Subcutaneous abdominal adipose tissue (tissue), 5 donors: ENCODE results near the gene BABAM2.

Experiments used
- H3K27ac ChIP-seq: one replicate; pipeline ENCODE4 v1.7.0; 2013; ENCODE audit warnings: low read depth, mild to moderate bottlenecking, inconsistent platforms, low read length, moderate library complexity
- H3K27me3 ChIP-seq, 5 donors: one replicate each; pipeline ENCODE4 v1.7.0; 2013; ENCODE audit warnings: low read length in 5 of 5, inconsistent platforms in 1 of 5; ENCODE audit not compliant: control insufficient read depth in 5 of 5, insufficient read depth in 4 of 5
- H3K36me3 ChIP-seq, 5 donors: one replicate each; pipeline ENCODE4 v1.7.0; 2013; ENCODE audit warnings: low read length in 5 of 5; ENCODE audit not compliant: control insufficient read depth in 5 of 5, insufficient read depth in 5 of 5
- H3K4me1 ChIP-seq, 5 donors: one replicate each; pipeline ENCODE4 v1.7.0; 2013; ENCODE audit warnings: low read length in 5 of 5, mild to moderate bottlenecking in 3 of 5, moderate library complexity in 1 of 5; ENCODE audit not compliant: control insufficient read depth in 5 of 5, insufficient read depth in 5 of 5
- H3K4me3 ChIP-seq, 5 donors: one replicate each; pipeline ENCODE4 v1.7.0; 2013; ENCODE audit warnings: low read length in 5 of 5, low read depth in 1 of 5
- H3K9ac ChIP-seq, 5 donors: one replicate each; pipeline ENCODE4 v1.7.0; 2013; ENCODE audit warnings: low read length in 5 of 5, mild to moderate bottlenecking in 4 of 5, moderate library complexity in 3 of 5
- H3K9me3 ChIP-seq, 5 donors: one replicate each; pipeline ENCODE4 v1.7.0; 2013; ENCODE audit warnings: low read length in 5 of 5; ENCODE audit not compliant: control insufficient read depth in 5 of 5
- donor health status: healthy.
- donor health status: healthy.
- donor health status: healthy.
- donor health status: healthy.
- donor health status: healthy.

BABAM2 gene

GRCh38 chr2:28355521-28356094 is 465.1 kb downstream of the BABAM2 start:
- Histone ChIP-seq H3K27me3 (no peaks in the 10 kb centered on the region), H3K4me3 (no peak overlapping the region), H3K4me1 (peaks cover 3 to 34% (median 23%) of the 10 kb centered on the region in 5 donors), H3K27ac (no peak overlapping the region), H3K9ac (peak overlapping the region in 4 of 5 donors; percentile 23 to 52 (median 36)), H3K36me3 (no peaks in the 10 kb centered on the region), H3K9me3 (no peaks in the 10 kb centered on the region)

DNA sequence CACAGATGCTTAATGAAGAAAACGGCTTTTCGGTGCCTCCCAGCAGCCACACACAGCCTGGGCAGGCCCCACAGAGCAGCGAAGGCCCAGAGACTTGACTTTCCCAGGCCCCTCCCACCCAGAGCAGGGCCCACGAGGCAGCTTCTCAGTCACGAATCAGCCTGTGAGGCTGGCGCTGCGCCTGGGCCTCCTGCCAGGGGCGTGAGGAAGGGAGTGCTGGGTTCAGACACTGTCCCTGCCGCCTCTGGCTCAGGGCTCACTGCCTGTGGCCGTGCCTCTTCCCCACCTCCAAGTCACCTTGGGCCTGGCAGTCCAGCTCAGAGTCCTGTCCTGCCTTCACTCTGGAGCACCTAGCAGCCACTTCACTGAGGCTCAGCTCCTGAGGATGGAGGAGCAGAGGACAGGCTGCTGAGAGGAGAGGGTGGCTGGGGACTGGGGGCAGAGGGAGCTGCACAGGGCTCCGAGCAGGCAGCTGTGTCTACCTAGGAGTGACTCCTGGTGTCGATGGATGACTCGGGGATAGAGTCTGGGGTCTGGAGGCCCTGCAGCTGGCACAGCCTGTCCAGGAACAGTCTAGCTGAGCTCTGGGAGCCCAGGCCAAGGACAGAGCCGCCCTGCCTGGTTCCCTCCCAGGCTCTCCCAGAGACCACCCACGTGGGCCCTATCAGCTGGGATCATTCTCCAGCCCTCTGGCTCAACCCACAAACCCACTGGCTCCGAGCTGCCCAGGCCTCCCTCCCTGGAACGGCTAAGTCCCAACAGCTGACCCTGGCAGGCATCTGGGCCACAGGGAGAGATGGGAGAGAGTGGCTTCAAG is 465.8 kb downstream of the BABAM2 start:
- Histone ChIP-seq H3K27ac (no peak overlapping the region), H3K4me1 (peaks cover 7 to 35% (median 24%) of the 10 kb centered on the region in 5 donors), H3K9ac (peak overlapping the region in 3 of 5 donors; percentile 38 to 52 (median 43))

GRCh38 chr2:28357055-28357454 is 466.5 kb downstream of the BABAM2 start:
- Histone ChIP-seq H3K9me3 (no peaks in the 10 kb centered on the region), H3K4me1 (peaks cover 7 to 35% (median 24%) of the 10 kb centered on the region in 5 donors), H3K27me3 (peaks cover 0 to 3% (median 0%) of the 10 kb centered on the region in 5 donors), H3K4me3 (no peak overlapping the region), H3K27ac (no peak overlapping the region), H3K36me3 (no peaks in the 10 kb centered on the region), H3K9ac (no peak overlapping the region)

More for the DNA sequence above, 465.8 kb downstream of the BABAM2 start:
- Histone ChIP-seq H3K9me3 (no peaks in the 10 kb centered on the region), H3K4me3 (no peak overlapping the region), H3K27me3 (peaks cover 0 to 3% (median 0%) of the 10 kb centered on the region in 5 donors), H3K36me3 (no peaks in the 10 kb centered on the region)

GRCh38 chr2:28357948-28358667 is 467.6 kb downstream of the BABAM2 start:
- H3K4me3 ChIP-seq = no peak overlapping the region
- H3K9ac ChIP-seq = no peak overlapping the region
- peaks cover 0 to 3% (median 0%) of the 10 kb centered on the region in 5 donors for H3K27me3 ChIP-seq
- H3K4me1 ChIP-seq = peaks cover 7 to 35% (median 24%) of the 10 kb centered on the region in 5 donors
- no peaks in the 10 kb centered on the region for H3K9me3 ChIP-seq
- H3K27ac ChIP-seq = no peak overlapping the region
- no peaks in the 10 kb centered on the region for H3K36me3 ChIP-seq

- no peaks in the 10 kb centered on the region for H3K9me3 ChIP-seq
- no peak overlapping the region for H3K27ac ChIP-seq
- no peak overlapping the region for H3K4me3 ChIP-seq
- peaks cover 0 to 3% (median 0%) of the 10 kb centered on the region in 5 donors for H3K27me3 ChIP-seq
- H3K36me3 ChIP-seq = no peaks in the 10 kb centered on the region
- H3K4me1 ChIP-seq = peaks cover 7 to 35% (median 24%) of the 10 kb centered on the region in 5 donors
- no peak overlapping the region for H3K9ac ChIP-seq
These were observed 468.2 kb downstream of the BABAM2 start for GRCh38 chr2:28358668-28359201.

GRCh38 chr2:28359222-28360057 is 468.9 kb downstream of the BABAM2 start:
- H3K27me3 ChIP-seq = peaks cover 0 to 3% (median 0%) of the 10 kb centered on the region in 5 donors
- no peak overlapping the region for H3K27ac ChIP-seq
- H3K9ac ChIP-seq = no peak overlapping the region
- no peaks in the 10 kb centered on the region for H3K36me3 ChIP-seq
- no peaks in the 10 kb centered on the region for H3K9me3 ChIP-seq
- no peak overlapping the region for H3K4me3 ChIP-seq
- peaks cover 7 to 35% (median 24%) of the 10 kb centered on the region in 5 donors for H3K4me1 ChIP-seq

DNA sequence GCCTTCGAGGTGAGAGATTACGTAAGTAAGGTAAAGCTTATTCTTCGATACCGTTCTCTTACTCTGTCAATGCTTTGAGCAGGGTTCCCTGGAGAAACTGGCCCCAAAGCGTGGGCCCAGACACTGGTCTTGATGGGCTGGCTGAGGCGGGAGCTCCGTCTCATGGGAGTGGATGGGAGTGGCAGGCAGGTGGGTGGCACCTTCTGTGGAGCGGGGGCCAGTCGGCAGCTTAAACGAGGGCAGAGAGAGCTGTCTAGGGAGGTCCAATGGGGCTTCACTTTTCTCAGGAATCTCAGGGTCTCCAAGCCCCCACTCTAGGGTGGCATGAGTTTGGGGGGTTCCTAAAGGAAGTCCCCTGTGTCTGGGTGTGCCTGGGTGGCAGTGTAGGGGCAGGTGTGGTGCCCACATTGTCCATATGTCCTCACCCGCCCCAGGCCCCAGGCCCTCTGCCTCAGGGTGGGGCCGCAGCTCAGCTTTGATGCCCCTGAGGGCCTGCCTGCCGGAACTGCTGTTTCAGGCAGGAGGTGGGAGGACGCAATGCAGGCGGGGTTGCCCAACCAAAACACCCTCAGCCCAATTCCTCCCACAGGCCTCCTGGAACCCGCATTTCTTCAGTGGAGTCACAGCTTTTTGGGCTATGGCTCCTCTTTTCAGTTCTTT is 469.7 kb downstream of the BABAM2 start:
- Histone ChIP-seq H3K27me3 (peaks cover 0 to 3% (median 0%) of the 10 kb centered on the region in 5 donors), H3K9me3 (no peaks in the 10 kb centered on the region), H3K36me3 (no peaks in the 10 kb centered on the region), H3K4me1 (peaks cover 7 to 35% (median 23%) of the 10 kb centered on the region in 5 donors), H3K27ac (no peak overlapping the region), H3K4me3 (no peak overlapping the region), H3K9ac (no peak overlapping the region)

GRCh38 chr2:28360718-28361293 is 470.3 kb downstream of the BABAM2 start:
- no peaks in the 10 kb centered on the region for H3K36me3 ChIP-seq
- H3K9ac ChIP-seq = no peak overlapping the region
- peaks cover 0 to 3% (median 0%) of the 10 kb centered on the region in 5 donors for H3K27me3 ChIP-seq
- peaks cover 7 to 29% (median 18%) of the 10 kb centered on the region in 5 donors for H3K4me1 ChIP-seq
- no peak overlapping the region for H3K4me3 ChIP-seq
- no peaks in the 10 kb centered on the region for H3K9me3 ChIP-seq
- H3K27ac ChIP-seq = no peak overlapping the region
